Measurements from ENCODE around the gene VPREB3.

The VPREB3 gene

DNA sequence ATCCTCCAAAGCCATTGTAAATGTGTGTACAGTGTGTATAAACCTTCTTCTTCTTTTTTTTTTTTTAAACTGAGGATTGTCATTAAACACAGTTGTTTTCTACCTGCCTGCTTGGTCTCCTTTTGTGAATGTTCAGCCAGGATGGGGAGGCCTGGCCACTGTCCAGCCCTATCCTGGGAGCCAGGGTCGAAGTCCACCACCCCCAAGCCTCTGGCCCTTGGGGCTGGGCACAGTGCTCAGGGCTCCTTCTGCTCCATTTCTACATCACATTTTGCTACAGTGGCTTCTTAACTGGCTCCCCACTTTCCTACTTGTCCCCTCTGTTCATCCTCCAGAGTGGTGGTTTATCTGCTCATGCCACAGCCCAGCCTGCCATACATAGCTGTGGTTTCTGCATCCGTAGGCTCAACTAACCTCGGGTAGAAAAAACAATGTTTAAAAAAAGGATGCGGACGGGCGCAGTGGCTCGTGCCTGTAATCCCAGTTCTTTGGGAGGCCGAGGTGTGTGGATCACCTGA lies 30.0 kb upstream of the VPREB3 start:
- H3F3A ChIP-seq (ENCODE audit: insufficient read depth, low read length): peaks cover 15% of the 10 kb centered on the region
- H3K4me2 ChIP-seq (ENCODE audit: low read depth, low read length): no peak overlapping the region
- H3K4me3 ChIP-seq (ENCODE audit: low read length): no peak overlapping the region
- H3K27ac ChIP-seq (ENCODE audit: low read length): no peak overlapping the region
- no peak for DNase-seq
- no peaks in the 10 kb centered on the region for H3K36me3 ChIP-seq (replicated peaks; ENCODE audit: insufficient read depth, low read length)
- no peaks in the 10 kb centered on the region for H3K27me3 ChIP-seq (replicated peaks; ENCODE audit: insufficient read depth, low read length)
- no peak overlapping the region for H2AFZ ChIP-seq (ENCODE audit: low read length)
- no peak for TF ChIP-seq EZH2phosphoT487 (IDR thresholded peaks at IDR 0.05; ENCODE audit: low read length)
- TF ChIP-seq, protein P1, sequence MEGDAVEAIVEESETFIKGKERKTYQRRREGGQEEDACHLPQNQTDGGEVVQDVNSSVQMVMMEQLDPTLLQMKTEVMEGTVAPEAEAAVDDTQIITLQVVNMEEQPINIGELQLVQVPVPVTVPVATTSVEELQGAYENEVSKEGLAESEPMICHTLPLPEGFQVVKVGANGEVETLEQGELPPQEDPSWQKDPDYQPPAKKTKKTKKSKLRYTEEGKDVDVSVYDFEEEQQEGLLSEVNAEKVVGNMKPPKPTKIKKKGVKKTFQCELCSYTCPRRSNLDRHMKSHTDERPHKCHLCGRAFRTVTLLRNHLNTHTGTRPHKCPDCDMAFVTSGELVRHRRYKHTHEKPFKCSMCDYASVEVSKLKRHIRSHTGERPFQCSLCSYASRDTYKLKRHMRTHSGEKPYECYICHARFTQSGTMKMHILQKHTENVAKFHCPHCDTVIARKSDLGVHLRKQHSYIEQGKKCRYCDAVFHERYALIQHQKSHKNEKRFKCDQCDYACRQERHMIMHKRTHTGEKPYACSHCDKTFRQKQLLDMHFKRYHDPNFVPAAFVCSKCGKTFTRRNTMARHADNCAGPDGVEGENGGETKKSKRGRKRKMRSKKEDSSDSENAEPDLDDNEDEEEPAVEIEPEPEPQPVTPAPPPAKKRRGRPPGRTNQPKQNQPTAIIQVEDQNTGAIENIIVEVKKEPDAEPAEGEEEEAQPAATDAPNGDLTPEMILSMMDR (IDR thresholded peaks at IDR 0.05; ENCODE audit: low read length): no peak
- no peak for TF ChIP-seq EZH2 (optimal IDR thresholded peaks at IDR 0.05; ENCODE audit: low read depth, low read length)
- H4K20me1 ChIP-seq (ENCODE audit: insufficient read depth, low read length): no peaks in the 10 kb centered on the region
- no peaks in the 10 kb centered on the region for H3K9me3 ChIP-seq (replicated peaks; ENCODE audit: insufficient read depth, low read length)
- H3K9ac ChIP-seq (ENCODE audit: low read length): no peak overlapping the region
- no peaks in the 10 kb centered on the region for H3K9me2 ChIP-seq (replicated peaks; ENCODE audit: insufficient read depth, low read length)
- peaks cover 18% of the 10 kb centered on the region; the same call in 1 of the 2 replicates for H3K4me1 ChIP-seq (ENCODE audit: low read length)
- peaks cover 20% of the 10 kb centered on the region for H3K79me2 ChIP-seq (ENCODE audit: low read length)

GRCh38 chr22:23783265-23784150 lies 29.3 kb upstream of the VPREB3 start:
- Histone ChIP-seq H3K27ac (ENCODE audit: low read length) (no peak overlapping the region), H3K4me2 (ENCODE audit: low read depth, low read length) (no peak overlapping the region), H2AFZ (ENCODE audit: low read length) (no peak overlapping the region), H3K4me3 (ENCODE audit: low read length) (no peak overlapping the region), H3K36me3 (replicated peaks; ENCODE audit: insufficient read depth, low read length) (no peaks in the 10 kb centered on the region), H3K9ac (ENCODE audit: low read length) (no peak overlapping the region), H3K4me1 (ENCODE audit: low read length) (peaks cover 15% of the 10 kb centered on the region; the same call in 1 of the 2 replicates), H3K9me3 (replicated peaks; ENCODE audit: insufficient read depth, low read length) (no peaks in the 10 kb centered on the region), H3F3A (ENCODE audit: insufficient read depth, low read length) (peaks cover 15% of the 10 kb centered on the region), H4K20me1 (ENCODE audit: insufficient read depth, low read length) (no peaks in the 10 kb centered on the region), H3K27me3 (replicated peaks; ENCODE audit: insufficient read depth, low read length) (no peaks in the 10 kb centered on the region), H3K79me2 (ENCODE audit: low read length) (peaks cover 12% of the 10 kb centered on the region), H3K9me2 (replicated peaks; ENCODE audit: insufficient read depth, low read length) (no peaks in the 10 kb centered on the region)
- TF ChIP-seq EZH2 (optimal IDR thresholded peaks at IDR 0.05; ENCODE audit: low read depth, low read length) (no peak), EZH2phosphoT487 (IDR thresholded peaks at IDR 0.05; ENCODE audit: low read length) (no peak)
- TF ChIP-seq, protein P1 (IDR thresholded peaks at IDR 0.05; ENCODE audit: low read length): no peak
- DNase-seq: no peak

GRCh38 chr22:23782703-23783102 lies 28.5 kb upstream of the VPREB3 start:
- no peaks in the 10 kb centered on the region for H3K27me3 ChIP-seq (replicated peaks; ENCODE audit: insufficient read depth, low read length)
- no peaks in the 10 kb centered on the region for H4K20me1 ChIP-seq (ENCODE audit: insufficient read depth, low read length)
- peaks cover 4% of the 10 kb centered on the region for H3K79me2 ChIP-seq (ENCODE audit: low read length)
- no peaks in the 10 kb centered on the region for H3K36me3 ChIP-seq (replicated peaks; ENCODE audit: insufficient read depth, low read length)
- H3K27ac ChIP-seq (ENCODE audit: low read length): no peak overlapping the region
- H3K9me3 ChIP-seq (replicated peaks; ENCODE audit: insufficient read depth, low read length): no peaks in the 10 kb centered on the region
- H3F3A ChIP-seq (ENCODE audit: insufficient read depth, low read length): peaks cover 15% of the 10 kb centered on the region
- H3K4me3 ChIP-seq (ENCODE audit: low read length): no peak overlapping the region
- no peak overlapping the region for H2AFZ ChIP-seq (ENCODE audit: low read length)
- no peak overlapping the region for H3K4me2 ChIP-seq (ENCODE audit: low read depth, low read length)
- H3K9me2 ChIP-seq (replicated peaks; ENCODE audit: insufficient read depth, low read length): no peaks in the 10 kb centered on the region
- no peak for DNase-seq
- H3K9ac ChIP-seq (ENCODE audit: low read length): no peak overlapping the region
- TF ChIP-seq EZH2 (optimal IDR thresholded peaks at IDR 0.05; ENCODE audit: low read depth, low read length): no peak
- no peak for TF ChIP-seq EZH2phosphoT487 (IDR thresholded peaks at IDR 0.05; ENCODE audit: low read length)
- TF ChIP-seq, protein P1 (IDR thresholded peaks at IDR 0.05; ENCODE audit: low read length): no peak
- H3K4me1 ChIP-seq (ENCODE audit: low read length): peaks cover 11% of the 10 kb centered on the region; the same call in 1 of the 2 replicates
